Measurements from ENCODE around the gene FSIP2. TPM values are rescaled to one million over a fixed set of nuclear protein-coding genes. Genes with fewer than 3 reads are reported as not detected.

FSIP2 gene
- total and polyA plus RNA-seq, 10 of the 15 experiments (the other 5 are each of a cell fraction or from before 2014, with no cell fraction given) = 0.03 to 1.3 (median 0.13) TPM

GRCh38 chr2:185782223-185782769, 43.7 kb downstream of the FSIP2 start:
- ChIA-PET POLR2A (no interaction called here), CTCF (no interaction called here), RAD21 (ENCODE audit: unreplicated experiment) (no interaction called here), SMC1A (ENCODE audit: uncharacterized antibody, unreplicated experiment) (no interaction called here)
- H2AFZ ChIP-seq (ENCODE audit: control insufficient read depth, low read depth, low read length) = no peak overlapping the region
- no peak overlapping the region for H3K4me3 ChIP-seq
- no peak overlapping the region for H3K27ac ChIP-seq (ENCODE audit: control insufficient read depth, insufficient read depth)
- no peak overlapping the region for H3K9ac ChIP-seq (ENCODE audit: control insufficient read depth, insufficient read depth, low read length)
- TF ChIP-seq ELK1 (IDR thresholded peaks at IDR 0.05; ENCODE audit: low read depth, low read length) (no peak), NFYA (IDR thresholded peaks at IDR 0.05; ENCODE audit: borderline replicate concordance, low read depth, low read length) (no peak)
- in situ Hi-C loops (cut with MboI) = no loop called here
- no peaks in the 10 kb centered on the region for H3K27me3 ChIP-seq (replicated peaks in 1 of 2; ENCODE audit: control insufficient read depth in 2 of 2, insufficient read depth in 2 of 2, low read length in 1 of 2)
- 3% methylated on average over 4 of the region's 4 CpGs for WGBS (ENCODE audit: insufficient coverage, insufficient replicate concordance, low lambda C conversion rate, missing lambda C conversion rate)
- H3K79me2 ChIP-seq (ENCODE audit: control insufficient read depth, insufficient read depth, low read length) = no peaks in the 10 kb centered on the region
- no peak for DNase-seq (ENCODE audit: low read depth, low spot score)
- no peaks in the 10 kb centered on the region for H3K9me3 ChIP-seq (replicated peaks; ENCODE audit: control insufficient read depth, insufficient read depth, low read length)
- intact Hi-C loops (cut with micrococcal nuclease; ENCODE audit: unreplicated experiment) = no loop called here
- no peak for FAIRE-seq
- no peaks in the 10 kb centered on the region for H3K36me3 ChIP-seq (ENCODE audit: control insufficient read depth in 2 of 2, insufficient read depth in 2 of 2, low read length in 1 of 2)
- H4K20me1 ChIP-seq (ENCODE audit: control insufficient read depth, insufficient read depth) = no peaks in the 10 kb centered on the region
- BruUV-seq (replicated peaks) = no TSS peak
- no peak for ATAC-seq
- H3K4me1 ChIP-seq (ENCODE audit: control insufficient read depth, insufficient read depth, low read length) = no peaks in the 10 kb centered on the region
- H3K4me2 ChIP-seq (ENCODE audit: control insufficient read depth, insufficient read depth) = no peak overlapping the region

GRCh38 chr2:185785156-185785555, 46.6 kb downstream of the FSIP2 start:
- H3K79me2 ChIP-seq (ENCODE audit: control insufficient read depth, insufficient read depth, low read length) = no peaks in the 10 kb centered on the region
- H3K27ac ChIP-seq (ENCODE audit: control insufficient read depth, insufficient read depth) = no peak overlapping the region
- ChIA-PET RAD21 (ENCODE audit: unreplicated experiment) (no interaction called here), SMC1A (ENCODE audit: uncharacterized antibody, unreplicated experiment) (interaction anchor here (1.8 kb wide), 1 partner anchor 11 kb away, joined by 8 read pairs; no protein-coding TSS in a partner anchor), CTCF (interaction anchor here (0.7 to 0.9 kb wide), 2 partner anchors 41 to 156 kb away, joined by 3 to 4 read pairs; no protein-coding TSS in a partner anchor), POLR2A (no interaction called here)
- DNase-seq (ENCODE audit: low read depth, low spot score) (no peak), ATAC-seq (no peak), FAIRE-seq (no peak)
- H3K9me3 ChIP-seq (replicated peaks; ENCODE audit: control insufficient read depth, insufficient read depth, low read length) = no peaks in the 10 kb centered on the region
- no peak overlapping the region for H3K4me2 ChIP-seq (ENCODE audit: control insufficient read depth, insufficient read depth)
- no peak overlapping the region for H2AFZ ChIP-seq (ENCODE audit: control insufficient read depth, low read depth, low read length)
- no peaks in the 10 kb centered on the region for H3K27me3 ChIP-seq (replicated peaks in 1 of 2; ENCODE audit: control insufficient read depth in 2 of 2, insufficient read depth in 2 of 2, low read length in 1 of 2)
- H3K4me1 ChIP-seq (ENCODE audit: control insufficient read depth, insufficient read depth, low read length) = no peaks in the 10 kb centered on the region
- no peak overlapping the region for H3K9ac ChIP-seq (ENCODE audit: control insufficient read depth, insufficient read depth, low read length)
- no peaks in the 10 kb centered on the region for H4K20me1 ChIP-seq (ENCODE audit: control insufficient read depth, insufficient read depth)
- BruUV-seq (replicated peaks) = no TSS peak
- intact Hi-C loops (cut with micrococcal nuclease; ENCODE audit: unreplicated experiment) = no loop called here
- in situ Hi-C loops (cut with MboI) = no loop called here
- no peak overlapping the region for H3K4me3 ChIP-seq
- H3K36me3 ChIP-seq (ENCODE audit: control insufficient read depth in 2 of 2, insufficient read depth in 2 of 2, low read length in 1 of 2) = no peaks in the 10 kb centered on the region
- TF ChIP-seq ZBTB33 (IDR thresholded peaks at IDR 0.05) (no peak), NR2C2 (IDR thresholded peaks at IDR 0.05; ENCODE audit: borderline replicate concordance, control insufficient read depth, insufficient read length, low read depth) (no peak), FOS (IDR thresholded peaks at IDR 0.05; ENCODE audit: borderline replicate concordance, extremely low read depth, insufficient read length) (no peak), PKNOX1 (IDR thresholded peaks at IDR 0.05) (no peak), CREB1 (IDR thresholded peaks at IDR 0.05; ENCODE audit: low read depth) (no peak)
